ENCODE data around the gene NR4A3. TPM values are rescaled to one million over a fixed set of nuclear protein-coding genes. Genes with fewer than 3 reads are reported as not detected.

NR4A3 gene
- total RNA-seq, 2 experiments from 2014 or later: 112 to 113 TPM

DNA sequence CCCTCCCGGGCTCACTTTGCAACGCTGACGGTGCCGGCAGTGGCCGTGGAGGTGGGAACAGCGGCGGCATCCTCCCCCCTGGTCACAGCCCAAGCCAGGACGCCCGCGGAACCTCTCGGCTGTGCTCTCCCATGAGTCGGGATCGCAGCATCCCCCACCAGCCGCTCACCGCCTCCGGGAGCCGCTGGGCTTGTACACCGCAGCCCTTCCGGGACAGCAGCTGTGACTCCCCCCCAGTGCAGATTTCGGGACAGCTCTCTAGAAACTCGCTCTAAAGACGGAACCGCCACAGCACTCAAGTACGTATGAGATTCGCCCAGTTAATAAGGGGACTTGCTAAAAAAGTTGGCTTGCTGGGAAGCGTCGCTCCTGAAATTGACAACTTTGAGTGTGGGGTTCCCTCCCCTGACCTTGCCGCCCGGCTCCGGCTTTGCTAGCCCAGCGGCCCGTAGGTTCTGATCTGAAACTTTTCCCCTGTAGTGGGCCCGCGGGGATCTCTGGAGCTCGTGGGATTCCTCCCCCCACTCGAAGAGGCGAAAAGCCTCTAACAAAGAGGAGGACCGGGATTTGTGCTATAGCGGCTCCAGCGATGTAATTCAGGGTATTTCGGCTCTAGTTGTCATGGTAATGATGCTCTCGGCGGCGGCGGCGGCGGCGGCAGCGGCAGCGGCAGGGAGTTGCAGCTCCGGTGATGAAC, 572 bp downstream of the NR4A3 start:
- intact Hi-C loops (cut with micrococcal nuclease): loop anchor here (5.0 kb wide), 4 partner anchors 85 to 640 kb away; partner anchors contain the start of gene STX17
- Mint-ChIP-seq H3K36me3 (ENCODE audit: low read depth) (peaks cover 52% of the 10 kb centered on the region), H3K4me1 (ENCODE audit: low read depth) (peaks cover 39% of the 10 kb centered on the region), H3K9me3 (no peaks in the 10 kb centered on the region), H3K27ac (peak overlapping the region; percentile 98), H3K4me3 (peak overlapping the region; percentile 100), H3K27me3 (no peaks in the 10 kb centered on the region)
- ChIA-PET CTCF (interaction anchor here (0.9 to 2.5 kb wide), 2 partner anchors 11 to 74 kb away, joined by 3 to 9 read pairs; no protein-coding TSS in a partner anchor), POLR2A (interaction anchor here (1.2 to 1.5 kb wide), 4 partner anchors 11 to 83 kb away, joined by 3 to 6 read pairs (median 4); no protein-coding TSS in a partner anchor)
- peak; percentile 72 for DNase-seq
- no peak for ATAC-seq
- TF ChIP-seq CTCF (IDR thresholded peaks at IDR 0.05): no peak

DNA sequence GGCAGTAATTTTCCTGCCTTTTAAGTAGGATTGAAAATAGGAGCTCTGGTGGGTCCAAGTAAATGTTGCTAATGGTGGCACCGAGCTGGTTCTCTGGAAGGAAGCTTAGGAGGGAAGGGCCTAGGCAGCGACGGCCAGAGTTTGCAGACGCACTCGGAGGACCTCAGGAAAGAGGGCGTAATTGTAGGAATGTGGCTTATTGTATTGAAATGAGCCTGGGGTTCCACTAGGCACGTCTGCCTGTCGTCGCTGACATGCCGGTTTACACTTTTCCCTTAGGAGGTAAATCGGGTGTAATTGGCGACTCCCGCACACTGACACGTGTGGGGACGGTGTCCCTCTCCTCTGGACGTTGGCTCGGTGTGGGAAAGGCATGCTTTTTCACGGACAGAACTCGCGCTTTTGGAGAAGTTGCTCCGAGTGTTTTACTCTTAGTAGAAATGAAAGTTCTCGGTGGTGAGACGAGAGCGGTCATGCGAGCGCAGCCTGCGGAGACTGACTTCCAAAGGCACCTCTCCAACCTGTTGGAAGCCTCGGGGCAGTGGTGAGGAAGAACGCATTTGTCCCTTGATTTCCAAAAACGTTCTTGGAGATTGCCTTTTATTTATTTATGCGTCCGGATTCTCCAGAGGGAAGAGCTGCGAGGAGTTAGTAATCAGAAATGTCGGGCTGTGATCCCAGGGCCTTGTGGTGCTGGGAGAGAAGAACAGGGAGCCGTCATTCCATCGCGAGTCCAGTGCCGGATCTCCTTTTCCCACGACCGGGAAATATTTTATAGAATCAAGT, 1.3 kb downstream of the NR4A3 start:
- Mint-ChIP-seq H3K4me1 (ENCODE audit: low read depth) (peaks cover 39% of the 10 kb centered on the region), H3K4me3 (peak overlapping the region; percentile 100), H3K9me3 (no peaks in the 10 kb centered on the region), H3K27ac (peak overlapping the region; percentile 98), H3K27me3 (peaks cover 3% of the 10 kb centered on the region), H3K36me3 (ENCODE audit: low read depth) (peaks cover 59% of the 10 kb centered on the region)
- TF ChIP-seq CTCF (IDR thresholded peaks at IDR 0.05): no peak
- ATAC-seq (no peak), DNase-seq (peak; percentile 27)
- ChIA-PET CTCF (interaction anchor here (0.8 to 2.5 kb wide), 3 partner anchors 12 to 660 kb away, joined by 3 to 9 read pairs (median 3); no protein-coding TSS in a partner anchor), POLR2A (interaction anchor here (1.2 to 1.9 kb wide), 3 partner anchors 12 to 83 kb away, joined by 3 to 6 read pairs (median 5); partner anchors contain the start of gene STX17)
- intact Hi-C loops (cut with micrococcal nuclease): loop anchor here (5.0 kb wide), 4 partner anchors 84 to 641 kb away; partner anchors contain the start of gene STX17

- peaks cover 64% of the 10 kb centered on the region for H3K36me3 Mint-ChIP-seq (ENCODE audit: low read depth)
- H3K27me3 Mint-ChIP-seq: peaks cover 3% of the 10 kb centered on the region
- POLR2A ChIA-PET: interaction anchor here (1.5 to 1.9 kb wide), 3 partner anchors 13 to 83 kb away, joined by 5 to 6 read pairs (median 5); partner anchors contain the start of gene STX17
- H3K4me1 Mint-ChIP-seq (ENCODE audit: low read depth): peaks cover 35% of the 10 kb centered on the region
- TF ChIP-seq CTCF (IDR thresholded peaks at IDR 0.05): no peak
- intact Hi-C loops (cut with micrococcal nuclease): loop anchor here (5.0 kb wide), 4 partner anchors 83 to 642 kb away; partner anchors contain the start of gene STX17
- H3K4me3 Mint-ChIP-seq: peak overlapping the region; percentile 100
- CTCF ChIA-PET: interaction anchor here (0.8 to 2.5 kb wide), 23 partner anchors 9 to 661 kb away, joined by 3 to 15 read pairs (median 4); partner anchors contain the start of gene STX17
- ATAC-seq (peak; percentile 3), DNase-seq (peak; percentile 90)
- peak overlapping the region; percentile 98 for H3K27ac Mint-ChIP-seq
- H3K9me3 Mint-ChIP-seq: no peaks in the 10 kb centered on the region
Measured at GRCh38 chr9:99823681-99824377, 2.1 kb downstream of the NR4A3 start.

DNA sequence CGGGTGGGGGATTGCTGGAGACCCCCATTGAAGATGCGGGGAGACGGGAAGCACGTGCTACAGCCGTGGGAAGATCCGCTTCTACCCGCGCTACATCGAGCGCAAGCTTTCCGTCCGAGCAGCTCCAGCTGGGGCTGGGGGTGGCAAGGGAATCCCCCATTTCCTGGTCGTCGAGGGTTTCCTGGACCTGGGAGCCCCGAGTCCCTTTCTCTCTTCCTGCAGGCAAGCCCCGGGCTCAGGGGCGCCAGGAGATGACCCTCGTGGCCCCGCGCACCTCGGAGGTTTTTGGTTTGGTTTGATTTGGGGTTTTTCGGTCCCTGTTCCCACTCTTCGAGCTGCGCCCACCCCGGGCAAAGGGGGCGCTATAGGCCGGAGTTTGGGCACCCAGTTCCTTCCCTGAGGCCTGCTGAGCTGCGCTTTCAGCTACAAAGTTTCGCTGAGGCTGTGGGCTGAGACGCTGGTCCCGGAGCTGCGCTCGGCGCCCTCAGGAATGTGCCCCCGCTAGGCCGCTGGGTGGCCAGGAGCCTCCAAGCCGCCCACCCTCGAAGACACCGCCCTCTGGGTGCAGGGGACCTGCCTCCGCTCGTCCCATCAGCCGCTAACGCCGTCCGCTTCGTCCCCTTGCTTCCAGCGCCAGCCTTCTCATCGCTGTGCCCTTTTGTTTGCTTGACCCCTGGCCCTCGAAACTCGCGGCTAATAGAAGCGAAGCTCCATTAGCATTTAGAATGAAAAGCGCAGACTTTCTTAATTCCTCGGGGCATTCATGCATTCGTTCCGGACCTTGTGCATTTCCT, 2.9 kb downstream of the NR4A3 start:
- peak; percentile 81 for TF ChIP-seq CTCF (IDR thresholded peaks at IDR 0.05)
- peaks cover 38% of the 10 kb centered on the region for H3K4me1 Mint-ChIP-seq (ENCODE audit: low read depth)
- POLR2A ChIA-PET: interaction anchor here (0.8 to 1.9 kb wide), 4 partner anchors 14 to 168 kb away, joined by 3 to 6 read pairs (median 5); partner anchors contain the start of gene STX17

More for the DNA sequence above, 2.9 kb downstream of the NR4A3 start:
- peak overlapping the region; percentile 100 for H3K4me3 Mint-ChIP-seq
- peaks cover 71% of the 10 kb centered on the region for H3K36me3 Mint-ChIP-seq (ENCODE audit: low read depth)
- H3K27ac Mint-ChIP-seq: peak overlapping the region; percentile 98
- peak; percentile 87 for DNase-seq
- H3K9me3 Mint-ChIP-seq: no peaks in the 10 kb centered on the region
- intact Hi-C loops (cut with micrococcal nuclease): loop anchor here (5.0 kb wide), 5 partner anchors 83 to 642 kb away; partner anchors contain the start of gene STX17
- ATAC-seq: peak; percentile 3
- CTCF ChIA-PET: interaction anchor here (0.6 to 2.5 kb wide), 32 partner anchors 8 to 691 kb away, joined by 3 to 15 read pairs (median 4); partner anchors contain the start of gene STX17
- peaks cover 3% of the 10 kb centered on the region for H3K27me3 Mint-ChIP-seq

Data from activated CD8-positive, alpha-beta T cell treated with anti-CD3 and anti-CD28 coated beads for 36 hours (primary cell).